Measurements from ENCODE around the gene ZNF141. TPM values are rescaled to one million over a fixed set of nuclear protein-coding genes. Genes with fewer than 3 reads are reported as not detected.
"Not testable (repeated sequence)": the region's sequence is repeated elsewhere in the genome, so short reads cannot be mapped to it uniquely, and the experiment has no call there.

ZNF141 gene
- total RNA-seq, result 10 to 100 TPM; 26.5 to 35.3 TPM

DNA sequence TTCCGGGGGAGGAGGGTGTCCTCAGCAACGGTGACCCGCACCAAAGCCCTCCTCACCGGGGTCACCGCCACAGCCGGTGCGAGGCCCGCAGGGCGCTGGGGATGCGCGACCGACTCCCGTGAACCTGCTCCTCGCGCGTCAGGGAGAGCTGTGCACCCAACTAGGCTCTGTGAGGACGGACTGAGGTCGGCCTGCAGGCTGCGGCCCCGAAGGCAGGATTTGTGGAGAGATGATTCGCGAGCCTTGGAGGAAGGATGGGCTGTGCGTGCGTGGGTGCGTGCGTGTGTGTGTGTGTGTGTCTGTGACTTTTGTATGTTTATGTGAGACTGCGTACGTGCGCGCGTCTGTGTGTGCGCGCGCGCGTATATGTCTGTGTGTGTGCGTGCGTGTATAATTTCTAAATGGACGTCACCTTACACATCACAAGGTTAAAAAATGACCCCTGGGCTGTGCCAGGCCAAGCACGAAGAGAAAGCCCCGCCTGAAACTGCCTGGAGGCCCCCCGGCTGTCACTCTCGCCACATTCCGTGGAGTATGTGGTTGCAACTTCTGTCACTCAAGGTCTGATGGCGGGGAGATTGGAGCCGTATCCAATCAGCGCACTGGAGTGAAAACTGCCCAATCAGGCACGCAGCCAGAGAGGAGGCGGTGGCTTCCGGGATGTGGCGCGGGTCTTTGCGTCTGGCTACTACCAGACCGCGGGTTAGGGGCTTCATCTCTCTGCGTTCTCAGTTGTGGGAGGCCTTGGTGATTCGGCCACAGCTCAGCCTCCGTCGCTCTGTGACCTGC lies at the start of gene ZNF141:
ZNF141 (plus strand) TSS at position 672 of the 789 bp plus-strand sequence. CDS start 170 bp downstream, outside the sequence.
- CTCF ChIA-PET, result interaction anchor here (1.0 to 1.5 kb wide), 2 partner anchors 93 to 135 kb away, joined by 3 read pairs; no protein-coding TSS in a partner anchor
- Mint-ChIP-seq H3K27me3 (no peaks in the 10 kb centered on the region), H3K9me3 (ENCODE audit: low read depth) (peaks cover 29% of the 10 kb centered on the region), H3K36me3 (ENCODE audit: low read depth) (peaks cover 55% of the 10 kb centered on the region), H3K4me1 (peaks cover 24% of the 10 kb centered on the region), H3K4me3 (peak within 1 kb of the TSS; percentile 99), H3K27ac (peak within 1 kb of the TSS; percentile 100)
- ATAC-seq, result peak; percentile 96
- POLR2A ChIA-PET, result interaction anchor here (0.6 to 1.5 kb wide), 2 partner anchors 122 to 213 kb away, joined by 3 to 4 read pairs; partner anchors contain the start of gene ZNF718
- peak; percentile 95 for DNase-seq
- intact Hi-C loops (cut with DNase I, micrococcal nuclease), result loop anchor here (1.0 to 5.0 kb wide), 9 partner anchors 137 to 443 kb away; partner anchors contain the start of genes PIGG (in 2 of the 2), ZNF721 (in 2 of the 2), ATP5ME (in 1 of the 2) and MYL5 (in 1 of the 2)

- no peak for DNase-seq
- POLR2A ChIA-PET, result no interaction called here
- H3K36me3 Mint-ChIP-seq (ENCODE audit: low read depth), result peaks cover 2% of the 10 kb centered on the region
- ATAC-seq, result no peak
- H3K9me3 Mint-ChIP-seq (ENCODE audit: low read depth), result peaks cover 13% of the 10 kb centered on the region
- no peaks in the 10 kb centered on the region for H3K4me1 Mint-ChIP-seq
- no peak overlapping the region for H3K27ac Mint-ChIP-seq
- intact Hi-C loops (cut with DNase I, micrococcal nuclease), result no loop called here
- CTCF ChIA-PET, result interaction anchor here (1.0 kb wide), 1 partner anchor 44 kb away, joined by 3 read pairs; no protein-coding TSS in a partner anchor
- H3K27me3 Mint-ChIP-seq, result no peaks in the 10 kb centered on the region
- H3K4me3 Mint-ChIP-seq, result no peak overlapping the region
Observed at GRCh38 chr4:288891-289290, 48.7 kb upstream of the ZNF141 start.

- POLR2A ChIA-PET, result no interaction called here
Observed at GRCh38 chr4:294732-295131, 42.9 kb upstream of the ZNF141 start.

DNA sequence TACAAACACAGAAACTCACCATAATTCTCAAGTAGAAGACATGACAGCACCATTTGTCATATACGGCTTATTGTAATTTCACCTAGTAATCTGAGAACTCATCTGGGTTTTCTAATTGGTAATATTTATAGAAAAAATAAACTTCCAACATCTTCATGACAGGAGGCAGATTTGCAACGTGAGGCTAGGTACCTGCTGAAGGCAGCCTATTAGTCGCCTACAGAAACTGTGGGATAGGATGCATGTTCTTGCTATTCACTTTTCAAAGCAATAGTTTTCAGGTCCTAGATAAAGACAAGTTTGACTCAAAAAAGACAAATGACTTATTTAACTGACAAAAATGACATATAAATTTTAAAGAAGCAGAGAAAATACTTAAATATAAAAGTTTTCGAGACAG lies 35.2 kb upstream of the ZNF141 start:
- Mint-ChIP-seq H3K9me3 (ENCODE audit: low read depth) (peaks cover 20% of the 10 kb centered on the region), H3K36me3 (ENCODE audit: low read depth) (peaks cover 18% of the 10 kb centered on the region), H3K4me1 (peaks cover 10% of the 10 kb centered on the region), H3K27me3 (peaks cover 26% of the 10 kb centered on the region), H3K27ac (no peak overlapping the region), H3K4me3 (no peak overlapping the region)
- intact Hi-C loops (cut with DNase I, micrococcal nuclease), result no loop called here
- ATAC-seq, result no peak
- DNase-seq, result no peak
- POLR2A ChIA-PET, result no interaction called here
- CTCF ChIA-PET, result no interaction called here

More at GRCh38 chr4:294732-295131, 42.9 kb upstream of the ZNF141 start:
- peaks cover under 1% of the 10 kb centered on the region for H3K36me3 Mint-ChIP-seq (ENCODE audit: low read depth)
- no peaks in the 10 kb centered on the region for H3K4me1 Mint-ChIP-seq
- intact Hi-C loops (cut with DNase I, micrococcal nuclease), result loop anchor here in 1 of 2 experiments (10.0 kb wide), 1 partner anchor 280 kb away; the partner anchor contains the start of gene TMEM271
- ATAC-seq (no peak), DNase-seq (no peak)
- H3K9me3 Mint-ChIP-seq (ENCODE audit: low read depth), result peaks cover 5% of the 10 kb centered on the region
- H3K27ac Mint-ChIP-seq, result no peak overlapping the region
- no peaks in the 10 kb centered on the region for H3K27me3 Mint-ChIP-seq
- H3K4me3 Mint-ChIP-seq, result no peak overlapping the region
- CTCF ChIA-PET, result no interaction called here

- intact Hi-C loops (cut with DNase I, micrococcal nuclease); DNase-seq; H3K4me1 Mint-ChIP-seq; H3K4me3 Mint-ChIP-seq; ATAC-seq; H3K27ac Mint-ChIP-seq; POLR2A ChIA-PET; CTCF ChIA-PET: not testable (repeated sequence)
- peaks cover 26% of the 10 kb centered on the region for H3K27me3 Mint-ChIP-seq
- H3K36me3 Mint-ChIP-seq (ENCODE audit: low read depth), result peaks cover 20% of the 10 kb centered on the region
- peaks cover 15% of the 10 kb centered on the region for H3K9me3 Mint-ChIP-seq (ENCODE audit: low read depth)
Observed at GRCh38 chr4:304516-304915, 33.1 kb upstream of the ZNF141 start.

DNA sequence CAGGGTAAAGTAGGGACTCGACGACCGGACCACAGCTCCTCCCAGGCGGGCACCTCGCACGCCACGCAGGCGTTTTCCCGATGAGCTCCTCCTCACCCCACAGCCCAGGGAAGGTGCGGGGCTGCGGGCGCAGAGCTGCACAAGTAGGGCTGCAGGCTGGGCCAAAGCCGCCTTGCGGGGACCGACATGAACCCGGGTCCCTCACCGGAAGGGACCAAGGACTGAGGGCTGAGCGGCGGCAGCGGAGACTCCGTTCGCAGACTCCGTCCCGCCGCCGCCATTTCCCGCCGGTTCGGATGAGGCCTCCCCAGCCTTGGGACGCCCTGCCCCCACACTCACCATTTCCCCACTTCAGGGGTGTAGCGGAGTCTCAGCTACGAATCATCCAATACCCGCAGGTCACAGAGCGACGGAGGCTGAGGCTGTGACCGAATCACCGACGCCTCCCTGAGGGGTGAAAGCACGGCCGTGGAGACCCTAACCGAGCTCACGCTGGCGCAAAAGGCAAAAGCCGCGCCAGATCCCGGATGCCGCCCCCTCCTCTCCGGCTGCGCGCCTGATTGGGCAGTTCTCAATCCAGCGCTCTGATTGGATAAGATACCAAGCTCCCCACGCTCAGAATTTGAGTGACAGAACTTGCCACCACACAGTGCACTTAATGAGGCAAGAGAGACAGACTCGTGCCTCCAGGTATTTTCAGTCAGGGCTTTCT lies 32.5 kb upstream of the ZNF141 start, which contains the start of gene ZNF732:
ZNF732 (minus strand) TSS at position 506 of the 712 bp plus-strand sequence; CDS start at position 342, 164 bp downstream.
- Mint-ChIP-seq H3K27ac (no peak within 1 kb of the TSS), H3K36me3 (ENCODE audit: low read depth) (peaks cover 20% of the 10 kb centered on the region), H3K4me1 (peaks cover 10% of the 10 kb centered on the region), H3K27me3 (peaks cover 26% of the 10 kb centered on the region), H3K9me3 (ENCODE audit: low read depth) (peaks cover 15% of the 10 kb centered on the region), H3K4me3 (no peak within 1 kb of the TSS)
- intact Hi-C loops (cut with DNase I, micrococcal nuclease), result no loop called here
- DNase-seq (peak; percentile 13), ATAC-seq (peak; percentile 42)
- CTCF ChIA-PET, result interaction anchor here (0.6 kb wide), 1 partner anchor 25 kb away, joined by 3 read pairs; no protein-coding TSS in a partner anchor
- POLR2A ChIA-PET, result no interaction called here

DNA sequence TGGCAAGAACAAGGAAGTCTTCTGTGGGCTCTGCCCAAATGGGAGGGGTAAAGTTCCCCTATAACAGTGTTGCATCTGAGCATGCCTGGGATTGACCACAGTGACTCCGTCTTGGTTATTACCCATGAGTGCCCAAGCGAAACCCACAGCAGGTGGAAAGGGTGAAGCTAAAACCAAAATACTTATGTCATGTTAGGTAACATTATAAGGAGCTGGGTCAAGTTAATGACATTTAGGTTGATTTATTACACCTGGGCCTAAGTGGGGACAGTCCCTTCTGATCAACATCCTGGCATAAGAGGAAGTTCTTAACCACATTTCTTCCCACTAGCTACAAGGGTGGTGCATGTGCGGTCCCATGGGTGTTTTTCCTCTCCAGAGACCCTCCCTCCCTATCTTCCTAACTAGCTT lies 31.1 kb upstream of the ZNF141 start:
- intact Hi-C loops (cut with DNase I, micrococcal nuclease), result no loop called here
- DNase-seq (no peak), ATAC-seq (no peak)
- peaks cover 10% of the 10 kb centered on the region for H3K4me1 Mint-ChIP-seq
- ChIA-PET POLR2A (no interaction called here), CTCF (no interaction called here)
- H3K36me3 Mint-ChIP-seq (ENCODE audit: low read depth), result peaks cover 23% of the 10 kb centered on the region
- no peak overlapping the region for H3K27ac Mint-ChIP-seq
- H3K9me3 Mint-ChIP-seq (ENCODE audit: low read depth), result peaks cover 19% of the 10 kb centered on the region
- H3K27me3 Mint-ChIP-seq, result peaks cover 26% of the 10 kb centered on the region
- H3K4me3 Mint-ChIP-seq, result no peak overlapping the region

GRCh38 chr4:309807-310206 lies 27.8 kb upstream of the ZNF141 start:
- intact Hi-C loops (cut with DNase I, micrococcal nuclease), result no loop called here
- H3K4me1 Mint-ChIP-seq, result peaks cover 10% of the 10 kb centered on the region
- H3K9me3 Mint-ChIP-seq (ENCODE audit: low read depth), result peaks cover 17% of the 10 kb centered on the region
- H3K4me3 Mint-ChIP-seq, result no peak overlapping the region
- peaks cover 8% of the 10 kb centered on the region for H3K36me3 Mint-ChIP-seq (ENCODE audit: low read depth)
- peaks cover 9% of the 10 kb centered on the region for H3K27me3 Mint-ChIP-seq
- CTCF ChIA-PET, result no interaction called here
- no peak overlapping the region for H3K27ac Mint-ChIP-seq
- ATAC-seq (no peak), DNase-seq (no peak)
- POLR2A ChIA-PET, result no interaction called here

DNA sequence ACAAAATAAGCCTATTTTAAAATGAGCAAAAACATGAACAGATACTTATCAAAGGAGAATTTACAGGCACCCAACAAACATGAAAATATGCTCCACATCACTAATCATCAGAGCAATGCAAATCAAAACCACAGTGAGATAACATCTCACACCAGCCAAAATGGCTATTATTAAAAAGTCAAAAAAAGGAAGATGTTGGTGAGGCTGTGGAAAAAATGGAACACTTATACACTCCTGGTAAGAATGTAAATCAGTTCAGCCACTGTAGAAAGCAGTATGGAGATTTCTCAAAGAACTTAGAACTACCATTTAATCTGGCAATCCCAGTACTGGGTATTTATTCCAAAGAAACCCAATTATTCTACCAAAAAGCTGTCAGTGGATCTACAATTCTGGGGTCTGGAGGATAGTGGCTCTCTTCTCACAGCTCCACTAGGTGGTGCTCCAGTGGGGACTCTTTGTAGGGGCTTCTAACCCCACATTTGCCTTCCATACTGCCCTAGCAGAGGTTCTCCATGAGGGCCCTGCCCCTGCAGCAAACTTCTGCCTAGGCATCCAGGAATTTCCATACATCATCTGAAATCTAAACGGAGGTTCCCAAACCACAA lies 23.2 kb upstream of the ZNF141 start:
- peaks cover 5% of the 10 kb centered on the region for H3K36me3 Mint-ChIP-seq (ENCODE audit: low read depth)

GRCh38 chr4:328729-329128 lies 8.9 kb upstream of the ZNF141 start:
- DNase-seq (no peak), ATAC-seq (no peak)
- Mint-ChIP-seq H3K27me3 (no peaks in the 10 kb centered on the region), H3K4me1 (no peaks in the 10 kb centered on the region), H3K4me3 (no peak overlapping the region), H3K36me3 (ENCODE audit: low read depth) (peaks cover 7% of the 10 kb centered on the region), H3K9me3 (ENCODE audit: low read depth) (peaks cover 16% of the 10 kb centered on the region), H3K27ac (no peak overlapping the region)
- CTCF ChIA-PET, result interaction anchor here (0.7 kb wide), 1 partner anchor 424 kb away, joined by 3 read pairs; no protein-coding TSS in a partner anchor
- intact Hi-C loops (cut with DNase I, micrococcal nuclease), result no loop called here
- POLR2A ChIA-PET, result no interaction called here

More for the DNA sequence above, 23.2 kb upstream of the ZNF141 start:
- peaks cover 32% of the 10 kb centered on the region for H3K9me3 Mint-ChIP-seq (ENCODE audit: low read depth)
- H3K4me1 Mint-ChIP-seq, result no peaks in the 10 kb centered on the region
- POLR2A ChIA-PET, result interaction anchor here (0.7 kb wide), 1 partner anchor 32 kb away, joined by 4 read pairs; no protein-coding TSS in a partner anchor
- H3K27ac Mint-ChIP-seq, result no peak overlapping the region
- H3K27me3 Mint-ChIP-seq, result peaks cover 2% of the 10 kb centered on the region
- DNase-seq (no peak), ATAC-seq (no peak)
- intact Hi-C loops (cut with DNase I, micrococcal nuclease), result no loop called here
- H3K4me3 Mint-ChIP-seq, result no peak overlapping the region
- CTCF ChIA-PET, result no interaction called here

GRCh38 chr4:335515-335914 lies 2.1 kb upstream of the ZNF141 start:
- H3K27me3 Mint-ChIP-seq, result no peaks in the 10 kb centered on the region
- H3K4me3 Mint-ChIP-seq, result peak overlapping the region; percentile 58
- H3K4me1 Mint-ChIP-seq, result peaks cover 21% of the 10 kb centered on the region
- no peak for DNase-seq
- H3K27ac Mint-ChIP-seq, result no peak overlapping the region
- intact Hi-C loops (cut with DNase I, micrococcal nuclease), result loop anchor here in 1 of 2 experiments (5.0 kb wide), 1 partner anchor 267 kb away; no protein-coding TSS in a partner anchor
- no peak for ATAC-seq
- H3K9me3 Mint-ChIP-seq (ENCODE audit: low read depth), result peaks cover 21% of the 10 kb centered on the region
- ChIA-PET CTCF (no interaction called here), POLR2A (no interaction called here)
- H3K36me3 Mint-ChIP-seq (ENCODE audit: low read depth), result peaks cover 37% of the 10 kb centered on the region
